NT2/D1 (cell line): ENCODE data around the gene DNAJC4.

ENCODE experiments used
- DNase-seq: peaks from one replicate; pipeline ENCODE4 v3.0.0-alpha.2; 2011; ENCODE audit warnings: low read depth, low spot score
- H3K27me3 ChIP-seq: 2 replicates; pipeline ENCODE4 v1.6.0; 2011; ENCODE audit warnings: mild to moderate bottlenecking; ENCODE audit not compliant: insufficient read length, insufficient read depth
- H3K36me3 ChIP-seq: 2 replicates; pipeline ENCODE4 v1.6.1; 2011; ENCODE audit warnings: mild to moderate bottlenecking, low read length, mixed read lengths; ENCODE audit not compliant: insufficient read depth, insufficient read length
- H3K4me1 ChIP-seq: 2 replicates; pipeline ENCODE4 v1.5.1; 2011; ENCODE audit not compliant: insufficient read depth, insufficient read length
- H3K4me3 ChIP-seq: 2 replicates; pipeline ENCODE4 v1.5.1; 2011; ENCODE audit warnings: low read depth; ENCODE audit not compliant: insufficient read length
- H3K9ac ChIP-seq: 2 replicates; pipeline ENCODE4 v1.6.0; 2011; ENCODE audit warnings: low read depth; ENCODE audit not compliant: insufficient read length
- H3K9me3 ChIP-seq: 2 replicates; pipeline ENCODE4 v1.5.1; 2011; ENCODE audit warnings: mild to moderate bottlenecking, low read length; ENCODE audit not compliant: insufficient read depth
- SUZ12 ChIP-seq: IDR thresholded peaks from 2 replicates; pipeline ENCODE4 v1.6.1; 2011; ENCODE audit not compliant: insufficient read length, insufficient read depth; ENCODE audit errors: extremely low read depth
- YY1 ChIP-seq: IDR thresholded peaks from 2 replicates; pipeline ENCODE4 v1.6.1; 2011; ENCODE audit not compliant: insufficient read length, insufficient read depth
- ZNF274 ChIP-seq: IDR thresholded peaks from 2 replicates; pipeline ENCODE4 v1.6.1; 2011; ENCODE audit warnings: mild to moderate bottlenecking, low read depth, low read length

DNAJC4 gene

DNA sequence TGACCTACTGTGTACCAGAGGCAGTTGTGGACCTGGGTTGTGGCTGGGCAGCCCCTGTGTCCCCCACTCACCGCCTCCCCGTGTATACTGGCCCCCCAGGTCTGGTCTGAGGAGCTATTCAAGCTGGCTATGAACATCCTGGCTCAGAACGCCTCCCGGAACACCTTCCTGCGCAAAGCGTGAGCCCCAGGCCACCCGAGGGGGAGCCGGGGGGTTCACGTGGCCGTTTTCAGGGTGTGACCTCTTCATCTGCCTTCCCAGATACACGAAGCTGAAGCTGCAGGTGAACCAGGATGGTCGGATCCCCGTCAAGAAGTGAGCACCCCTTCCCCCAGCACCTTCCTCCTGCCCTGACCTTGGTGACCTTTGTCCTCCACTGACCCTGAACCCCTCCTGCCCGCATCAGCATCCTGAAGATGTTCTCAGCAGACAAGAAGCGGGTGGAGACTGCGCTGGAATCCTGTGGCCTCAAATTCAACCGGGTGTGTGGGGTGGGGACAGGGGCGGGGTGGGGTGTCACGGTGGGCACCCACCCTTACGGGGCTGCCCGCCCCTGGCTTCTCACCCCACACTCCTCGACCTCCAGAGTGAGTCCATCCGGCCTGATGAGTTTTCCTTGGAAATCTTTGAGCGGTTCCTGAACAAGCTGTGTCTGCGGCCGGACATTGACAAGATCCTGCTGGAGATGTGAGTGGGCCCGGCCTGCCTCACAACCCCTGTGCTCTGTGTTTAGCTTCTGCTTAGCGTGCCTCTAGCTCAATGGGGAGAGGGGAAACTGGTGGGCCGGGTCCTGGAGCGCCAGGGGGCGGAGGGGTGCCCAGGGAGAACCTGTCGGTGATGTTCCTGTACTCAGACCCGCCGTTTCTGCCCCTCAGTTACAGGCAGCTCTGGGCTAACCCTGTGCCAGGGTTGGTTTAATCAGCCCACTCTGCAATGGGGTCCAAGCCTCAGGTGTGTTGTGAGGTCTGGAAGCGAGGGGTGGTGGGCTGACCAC, 25.1 kb downstream of the DNAJC4 start:
- peaks cover 66% of the 10 kb centered on the region for H3K36me3 ChIP-seq
- TF ChIP-seq ZNF274 (no peak), YY1 (no peak), SUZ12 (no peak)

GRCh38 chr11:64256300-64256699, 26.0 kb downstream of the DNAJC4 start:
- Histone ChIP-seq H3K4me1 (peaks cover 12% of the 10 kb centered on the region), H3K9me3 (no peaks in the 10 kb centered on the region), H3K36me3 (peaks cover 70% of the 10 kb centered on the region), H3K9ac (no peak overlapping the region), H3K4me3 (no peak overlapping the region), H3K27me3 (no peaks in the 10 kb centered on the region)
- DNase-seq: no peak
- no peak for TF ChIP-seq YY1

More for the DNA sequence above, 25.1 kb downstream of the DNAJC4 start:
- Histone ChIP-seq H3K9ac (no peak overlapping the region), H3K27me3 (no peaks in the 10 kb centered on the region), H3K4me1 (peaks cover 18% of the 10 kb centered on the region), H3K9me3 (no peaks in the 10 kb centered on the region), H3K4me3 (no peak overlapping the region)
- no peak for DNase-seq

GRCh38 chr11:64258356-64258755, 28.0 kb downstream of the DNAJC4 start:
- H3K9ac ChIP-seq: no peak overlapping the region
- DNase-seq: no peak
- TF ChIP-seq ZNF274: no peak
- TF ChIP-seq YY1: no peak
- no peak for TF ChIP-seq SUZ12
- peaks cover 13% of the 10 kb centered on the region for H3K4me1 ChIP-seq
- H3K9me3 ChIP-seq: no peaks in the 10 kb centered on the region
- H3K4me3 ChIP-seq: no peak overlapping the region
- H3K27me3 ChIP-seq: no peaks in the 10 kb centered on the region
- H3K36me3 ChIP-seq: peaks cover 85% of the 10 kb centered on the region

- DNase-seq: no peak
- Histone ChIP-seq H3K9me3 (no peaks in the 10 kb centered on the region), H3K4me1 (peaks cover 17% of the 10 kb centered on the region), H3K27me3 (no peaks in the 10 kb centered on the region), H3K4me3 (no peak overlapping the region), H3K36me3 (peaks cover 87% of the 10 kb centered on the region), H3K9ac (no peak overlapping the region)
- no peak for TF ChIP-seq SUZ12
- TF ChIP-seq ZNF274: no peak
- TF ChIP-seq YY1: no peak
Observed at GRCh38 chr11:64258946-64259532, 28.7 kb downstream of the DNAJC4 start.

DNA sequence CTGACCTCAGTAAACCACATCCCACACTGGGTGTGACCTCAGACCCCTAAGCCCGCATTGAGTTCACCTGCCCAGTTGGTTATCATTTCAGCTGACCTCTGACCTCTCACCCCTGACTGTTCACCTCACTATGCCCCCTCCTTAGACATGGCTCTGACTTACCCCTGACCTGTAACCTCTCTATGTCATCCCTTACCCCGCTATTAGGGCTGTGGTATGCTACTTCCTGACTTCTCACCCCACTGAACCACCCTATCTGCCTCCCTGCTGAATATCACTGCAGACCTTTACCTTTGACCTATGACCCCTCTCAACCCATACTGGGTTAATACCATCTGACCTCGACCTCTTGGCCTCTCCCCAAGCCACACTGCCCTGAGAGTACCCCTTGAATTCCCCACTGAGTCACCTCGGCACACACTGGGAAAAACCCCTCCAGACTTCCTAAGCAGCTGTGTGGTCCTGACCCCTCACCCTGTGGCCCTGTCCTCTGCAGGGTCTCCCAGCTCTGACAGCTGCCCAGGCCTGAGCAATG, 29.3 kb downstream of the DNAJC4 start:
- Histone ChIP-seq H3K9me3 (no peaks in the 10 kb centered on the region), H3K27me3 (no peaks in the 10 kb centered on the region), H3K4me3 (no peak overlapping the region), H3K36me3 (peaks cover 87% of the 10 kb centered on the region), H3K4me1 (peaks cover 20% of the 10 kb centered on the region), H3K9ac (no peak overlapping the region)
- no peak for DNase-seq
- TF ChIP-seq SUZ12 (no peak), ZNF274 (no peak), YY1 (no peak)

GRCh38 chr11:64260147-64260708, 29.9 kb downstream of the DNAJC4 start:
- Histone ChIP-seq H3K9ac (no peak overlapping the region), H3K4me1 (peaks cover 20% of the 10 kb centered on the region), H3K4me3 (no peak overlapping the region), H3K36me3 (peaks cover 84% of the 10 kb centered on the region), H3K27me3 (no peaks in the 10 kb centered on the region), H3K9me3 (no peaks in the 10 kb centered on the region)
- DNase-seq: no peak
- TF ChIP-seq SUZ12: no peak
- TF ChIP-seq YY1: no peak
- TF ChIP-seq ZNF274: no peak

DNA sequence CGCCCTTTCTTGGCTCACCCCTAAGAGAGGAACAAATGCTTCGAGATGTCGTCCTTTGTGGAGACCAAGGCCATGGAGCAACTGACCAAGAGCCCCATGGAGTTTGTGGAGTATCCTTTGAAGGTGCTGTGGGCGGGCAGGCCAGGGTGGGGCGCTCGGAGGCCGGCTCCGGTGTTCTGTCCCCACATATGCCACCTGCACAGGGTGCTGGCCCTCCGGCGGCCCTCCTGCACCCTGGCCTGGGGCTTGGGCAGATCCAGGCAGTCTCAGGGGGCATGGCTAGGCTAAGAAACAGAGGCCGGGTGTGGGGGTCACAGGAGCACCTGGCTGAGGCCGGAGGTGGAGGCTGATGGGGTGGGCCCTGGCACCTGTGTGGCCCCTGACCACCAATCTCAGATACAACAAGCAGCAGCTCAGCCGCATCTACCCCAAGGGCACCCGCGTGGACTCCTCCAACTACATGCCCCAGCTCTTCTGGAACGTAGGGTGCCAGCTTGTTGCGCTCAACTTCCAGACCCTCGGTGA, 31.3 kb downstream of the DNAJC4 start:
- DNase-seq: no peak
- peaks cover 18% of the 10 kb centered on the region for H3K4me1 ChIP-seq
- no peaks in the 10 kb centered on the region for H3K9me3 ChIP-seq
- H3K4me3 ChIP-seq: no peak overlapping the region
- H3K27me3 ChIP-seq: no peaks in the 10 kb centered on the region
- TF ChIP-seq SUZ12 (no peak), ZNF274 (no peak), YY1 (no peak)
- no peak overlapping the region for H3K9ac ChIP-seq
- H3K36me3 ChIP-seq: peaks cover 84% of the 10 kb centered on the region
